Measurements from ENCODE around the gene RASA3. TPM values are rescaled to one million over a fixed set of nuclear protein-coding genes. Genes with fewer than 3 reads are reported as not detected.
"Not testable (repeated sequence)": the region's sequence is repeated elsewhere in the genome, so short reads cannot be mapped to it uniquely, and the experiment has no call there.

The RASA3 gene
- total and polyA plus RNA-seq, 2 of the 8 experiments (the other 6 are each of a cell fraction or from before 2014, with no cell fraction given) = 7.5 to 21.9 TPM

DNA sequence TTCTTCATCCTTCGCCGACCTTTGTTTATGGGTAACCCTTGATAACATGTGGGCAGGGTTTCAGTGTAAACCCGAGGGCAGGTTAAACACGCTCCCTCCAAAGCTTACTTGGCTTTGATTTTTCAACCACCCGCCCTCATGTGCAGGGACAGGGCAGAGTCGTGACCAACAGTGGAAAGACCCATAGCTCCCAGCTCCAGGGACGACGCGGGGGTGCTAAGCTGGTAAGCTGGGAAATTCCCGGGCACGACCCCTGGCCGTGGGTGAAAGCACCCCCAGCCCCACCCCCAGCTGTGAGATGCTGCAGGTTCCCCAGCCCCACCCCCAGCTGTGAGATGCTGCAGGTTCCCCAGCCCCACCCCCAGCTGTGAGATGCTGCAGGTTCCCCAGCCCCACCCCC is 17.8 kb downstream of the RASA3 start:
- H4K20me1 ChIP-seq (replicated peaks in 1 of 2; ENCODE audit: control insufficient read depth in 1 of 2, insufficient read depth in 2 of 2, low read length in 2 of 2) = peaks cover 7 to 10% of the 10 kb centered on the region in 2 experiments
- not testable (repeated sequence) for DNase-seq (ENCODE audit: low read depth in 1 of 2, low spot score in 2 of 2); H4K91ac ChIP-seq (replicated peaks; ENCODE audit: insufficient read length, low read length); H3K9me3 ChIP-seq (ENCODE audit: insufficient read depth in 2 of 2, low read depth in 1 of 2, low read length in 1 of 2); H2BK15ac ChIP-seq (ENCODE audit: low read length); FAIRE-seq; H3K23ac ChIP-seq (ENCODE audit: insufficient read length); H2AK5ac ChIP-seq (ENCODE audit: low read depth, low read length); H3K4ac ChIP-seq (replicated peaks; ENCODE audit: insufficient read length, low read depth, low read length); H3K18ac ChIP-seq (ENCODE audit: extremely low read depth, low read length); H3K27ac ChIP-seq (ENCODE audit: low read depth, low read length); H3K14ac ChIP-seq (ENCODE audit: insufficient read length); H2BK20ac ChIP-seq (ENCODE audit: low read length); H3K56ac ChIP-seq (replicated peaks; ENCODE audit: insufficient read length, low read depth, low read length); H3K4me2 ChIP-seq (ENCODE audit: insufficient read depth in 1 of 2, low read depth in 2 of 2, low read length in 2 of 2); H4K5ac ChIP-seq (ENCODE audit: insufficient read length, low read depth, low read length); H3K23me2 ChIP-seq (ENCODE audit: low read depth, low read length); H2BK5ac ChIP-seq (ENCODE audit: low read depth, low read length); H2BK12ac ChIP-seq (ENCODE audit: low read depth, low read length); H2AFZ ChIP-seq (ENCODE audit: low read length); H2BK120ac ChIP-seq (replicated peaks; ENCODE audit: low read depth, low read length); H3K27me3 ChIP-seq (replicated peaks in 1 of 4; ENCODE audit: control insufficient read depth in 3 of 4, extremely low read depth in 1 of 4, insufficient read depth in 3 of 4, low read length in 3 of 4); H3K9ac ChIP-seq (replicated peaks in 1 of 4; ENCODE audit: extremely low read depth in 1 of 4, low read depth in 3 of 4, low read length in 3 of 4); H4K8ac ChIP-seq (ENCODE audit: extremely low read depth, insufficient read depth, low read length); H3K4me3 ChIP-seq (ENCODE audit: extremely low read depth in 1 of 4, insufficient read depth in 2 of 4, low read depth in 3 of 4, low read length in 4 of 4); H3K36me3 ChIP-seq (ENCODE audit: control insufficient read depth in 2 of 4, insufficient read depth in 4 of 4, low read length in 3 of 4)
- ChIA-PET CTCF (ENCODE audit: partially characterized antibody) (interaction anchor here (1.2 kb wide), 2 partner anchors 12 to 98 kb away, joined by 3 to 5 read pairs; no protein-coding TSS in a partner anchor), POLR2A (ENCODE audit: partially characterized antibody) (interaction anchor here (1.5 kb wide), 1 partner anchor 9 kb away, joined by 3 read pairs; no protein-coding TSS in a partner anchor)
- peaks cover 13% of the 10 kb centered on the region for H3K79me1 ChIP-seq (ENCODE audit: low read depth, low read length)
- peaks cover 0 to 42% of the 10 kb centered on the region in 2 experiments; a peak in 2 of 4 replicates for H3K79me2 ChIP-seq (ENCODE audit: control insufficient read depth in 1 of 2, insufficient read depth in 2 of 2, low read length in 2 of 2)
- 86% methylated on average over 10 of the region's 12 CpGs; no CpG with 5 or more reads in 1 of the 2 experiments for WGBS, 2 experiments (ENCODE audit: extremely low coverage in 1 of 2, insufficient coverage in 1 of 2, insufficient read length in 1 of 2, insufficient replicate concordance in 2 of 2, low coverage in 1 of 2, low lambda C conversion rate in 2 of 2, missing lambda C conversion rate in 1 of 2)
- peaks cover 10 to 40% (median 28%) of the 10 kb centered on the region in 4 experiments for H3K4me1 ChIP-seq (replicated peaks in 1 of 4; ENCODE audit: control insufficient read depth in 3 of 4, insufficient read depth in 4 of 4, low read length in 3 of 4)
